ENCODE results near the gene METRN.
"Not testable (repeated sequence)": the region's sequence is repeated elsewhere in the genome, so short reads cannot be mapped to it uniquely, and the experiment has no call there.

The METRN gene

GRCh38 chr16:678209-678857 is 36.6 kb upstream of the METRN start:
- ATAC-seq: no peak

- ATAC-seq: peak; percentile 5 to 6
Observed at GRCh38 chr16:678858-679813, 35.8 kb upstream of the METRN start.

DNA sequence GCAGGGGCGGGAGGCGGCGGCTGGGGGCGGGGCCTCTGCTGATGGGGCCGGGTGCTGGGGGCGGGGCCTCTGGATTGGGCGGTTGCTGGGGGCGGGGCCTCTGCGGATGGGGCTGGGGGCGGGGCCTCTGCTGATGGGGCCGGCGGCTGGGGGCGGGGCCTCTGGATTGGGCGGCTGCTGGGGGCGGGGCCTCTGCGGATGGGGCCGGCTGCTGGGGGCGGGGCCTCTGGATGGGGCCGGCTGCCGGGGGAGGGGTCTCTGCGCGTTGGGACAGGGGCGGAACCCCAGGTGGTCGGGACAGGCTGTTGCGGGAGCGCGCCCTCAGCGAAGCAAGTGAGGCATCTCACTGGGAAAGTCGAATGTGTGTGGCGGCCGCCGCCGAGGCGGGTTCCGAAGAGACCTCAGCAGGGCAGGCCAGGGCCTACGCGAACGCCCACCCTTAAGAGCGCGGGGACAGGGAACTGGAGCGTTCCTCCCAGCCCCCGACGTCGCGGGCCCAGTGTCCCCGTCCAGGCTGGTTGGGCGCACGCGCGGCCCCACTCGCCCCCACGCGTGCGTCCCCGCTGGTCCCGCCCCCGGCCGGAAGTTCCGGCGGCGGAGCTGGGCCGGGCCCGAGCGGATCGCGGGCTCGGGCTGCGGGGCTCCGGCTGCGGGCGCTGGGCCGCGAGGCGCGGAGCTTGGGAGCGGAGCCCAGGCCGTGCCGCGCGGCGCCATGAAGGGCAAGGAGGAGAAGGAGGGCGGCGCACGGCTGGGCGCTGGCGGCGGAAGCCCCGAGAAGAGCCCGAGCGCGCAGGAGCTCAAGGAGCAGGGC is 34.9 kb upstream of the METRN start, which contains the start of gene STUB1:
Gene STUB1 (plus strand): TSS at position 597 of the 811 bp plus-strand sequence. CDS start 116 bp downstream, at position 713.
- ATAC-seq: peak; percentile 47 to 49

DNA sequence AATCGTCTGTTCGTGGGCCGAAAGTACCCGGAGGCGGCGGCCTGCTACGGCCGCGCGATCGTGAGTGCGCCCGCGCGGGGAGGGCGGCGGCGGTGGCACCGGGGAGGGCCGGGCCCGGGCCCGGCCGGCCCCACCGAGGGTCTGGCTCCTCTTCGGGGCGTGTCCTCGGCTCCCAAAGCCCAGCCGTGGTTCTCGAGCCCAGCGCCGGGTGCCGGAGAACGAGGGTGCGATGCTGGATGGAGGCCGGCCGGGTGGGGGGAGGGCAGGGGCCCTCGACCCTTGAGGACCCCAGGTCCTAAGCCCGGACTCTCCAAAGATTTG is 34.3 kb upstream of the METRN start:
- ATAC-seq: no peak

DNA sequence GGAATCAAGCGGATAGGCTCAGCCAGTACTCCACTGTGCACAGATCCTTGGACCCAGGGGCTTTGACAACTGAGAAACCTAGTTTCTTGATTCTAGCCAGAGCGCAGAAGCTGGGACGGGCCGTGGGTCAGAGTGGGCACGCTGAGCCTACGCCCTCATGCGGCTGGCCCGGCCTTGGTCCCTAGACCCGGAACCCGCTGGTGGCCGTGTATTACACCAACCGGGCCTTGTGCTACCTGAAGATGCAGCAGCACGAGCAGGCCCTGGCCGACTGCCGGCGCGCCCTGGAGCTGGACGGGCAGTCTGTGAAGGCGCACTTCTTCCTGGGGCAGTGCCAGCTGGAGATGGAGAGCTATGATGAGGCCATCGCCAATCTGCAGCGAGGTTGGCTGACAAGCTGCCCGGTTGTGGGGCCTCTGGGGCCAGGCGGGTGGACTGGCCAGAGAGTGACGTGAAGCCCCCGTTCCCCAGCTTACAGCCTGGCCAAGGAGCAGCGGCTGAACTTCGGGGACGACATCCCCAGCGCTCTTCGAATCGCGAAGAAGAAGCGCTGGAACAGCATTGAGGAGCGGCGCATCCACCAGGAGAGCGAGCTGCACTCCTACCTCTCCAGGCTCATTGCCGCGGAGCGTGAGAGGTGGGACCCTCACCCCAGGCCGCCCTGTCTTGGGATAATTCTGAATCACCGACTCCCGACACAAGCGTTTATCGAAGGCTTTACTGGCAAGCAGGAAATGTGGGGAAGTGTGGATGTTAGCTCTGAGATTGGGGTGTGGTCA is 33.8 kb upstream of the METRN start:
- no peak for ATAC-seq

DNA sequence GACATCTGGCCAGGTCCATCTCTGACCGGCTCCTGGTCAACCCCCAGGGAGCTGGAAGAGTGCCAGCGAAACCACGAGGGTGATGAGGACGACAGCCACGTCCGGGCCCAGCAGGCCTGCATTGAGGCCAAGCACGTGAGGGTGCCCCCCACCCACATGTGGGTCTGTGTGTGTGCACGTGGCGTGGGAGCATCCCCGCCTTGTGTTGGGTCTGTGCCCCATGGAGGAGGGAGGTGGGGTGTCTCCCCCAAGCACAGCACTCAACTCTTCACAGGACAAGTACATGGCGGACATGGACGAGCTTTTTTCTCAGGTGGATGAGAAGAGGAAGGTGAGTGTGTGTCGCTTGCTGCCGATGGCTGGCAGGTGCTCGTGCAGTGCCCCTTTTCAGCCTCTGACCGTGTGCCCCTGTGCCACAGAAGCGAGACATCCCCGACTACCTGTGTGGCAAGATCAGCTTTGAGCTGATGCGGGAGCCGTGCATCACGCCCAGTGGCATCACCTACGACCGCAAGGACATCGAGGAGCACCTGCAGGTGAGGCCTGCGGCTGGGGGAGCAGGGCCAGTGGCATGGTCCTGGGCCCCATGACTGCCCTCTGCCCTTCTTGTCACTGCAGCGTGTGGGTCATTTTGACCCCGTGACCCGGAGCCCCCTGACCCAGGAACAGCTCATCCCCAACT is 33.0 kb upstream of the METRN start:
- no peak for ATAC-seq

DNA sequence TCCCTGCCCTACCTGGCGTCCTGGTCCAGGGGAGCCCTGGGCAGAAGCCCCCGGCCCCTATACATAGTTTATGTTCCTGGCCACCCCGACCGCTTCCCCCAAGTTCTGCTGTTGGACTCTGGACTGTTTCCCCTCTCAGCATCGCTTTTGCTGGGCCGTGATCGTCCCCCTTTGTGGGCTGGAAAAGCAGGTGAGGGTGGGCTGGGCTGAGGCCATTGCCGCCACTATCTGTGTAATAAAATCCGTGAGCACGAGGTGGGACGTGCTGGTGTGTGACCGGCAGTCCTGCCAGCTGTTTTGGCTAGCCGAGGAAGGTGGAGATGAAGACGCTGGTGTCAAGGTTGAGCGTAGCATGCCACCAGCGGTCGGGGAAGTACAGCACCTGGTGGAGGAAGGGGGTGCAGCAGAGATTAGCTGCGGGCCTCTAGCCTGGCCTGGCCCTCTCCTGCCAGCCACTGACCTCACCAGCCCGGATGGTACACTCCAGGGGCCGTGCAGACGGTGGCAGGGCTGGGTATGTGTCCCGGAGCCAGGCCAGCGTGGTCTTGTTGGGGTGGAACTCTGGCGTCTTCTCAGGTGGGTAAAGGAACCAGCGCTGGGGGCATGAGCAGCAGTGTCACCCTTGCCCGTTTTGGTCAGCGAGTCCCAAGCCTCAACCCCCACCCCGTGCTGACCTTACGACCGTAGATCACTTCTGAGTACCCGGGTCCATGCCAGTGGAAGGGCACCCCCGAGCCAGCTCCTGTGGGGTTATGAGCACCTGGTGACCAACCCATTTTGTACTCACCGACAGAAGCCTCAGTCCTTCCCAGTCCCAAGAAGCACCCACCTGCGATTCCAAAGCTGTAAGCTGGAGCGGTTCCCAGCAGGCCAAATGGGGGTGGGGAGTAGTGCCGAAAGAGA is 32.2 kb upstream of the METRN start:
- no peak for ATAC-seq

DNA sequence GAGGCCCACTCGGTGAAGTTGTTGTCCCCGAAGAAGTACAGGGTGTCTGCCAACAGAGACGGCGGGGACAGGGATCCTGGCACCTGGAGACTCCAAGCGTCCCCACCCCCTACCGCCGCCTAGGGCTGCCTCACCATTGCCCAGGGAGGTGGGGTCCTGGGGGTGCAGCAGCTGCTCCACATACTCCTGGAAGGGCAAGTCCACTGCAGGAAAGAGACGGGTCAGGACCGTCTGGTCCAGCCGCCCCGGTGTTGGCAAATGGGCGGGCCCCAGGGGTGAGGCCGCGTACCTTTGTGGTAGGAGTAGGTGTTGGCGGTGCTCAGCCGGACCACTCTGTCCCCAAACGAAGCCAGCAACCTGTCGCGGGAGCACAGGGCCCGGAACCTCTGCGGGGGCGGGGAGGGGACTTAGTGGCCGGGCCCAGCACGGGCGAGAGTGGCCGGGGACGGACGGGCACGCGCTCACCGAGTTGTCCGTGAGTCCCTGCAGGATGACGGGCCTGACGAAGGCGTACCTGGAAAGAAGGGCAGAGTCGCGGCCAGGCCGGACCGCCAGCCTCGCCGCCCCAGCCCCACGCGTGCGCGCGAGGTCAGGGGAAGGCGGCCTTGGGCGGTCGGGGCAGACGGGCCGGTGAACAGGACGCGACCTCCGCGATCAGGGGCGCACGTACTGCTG is 31.4 kb upstream of the METRN start:
- no peak for ATAC-seq

- peak; percentile 83 to 87 for ATAC-seq
Observed at GRCh38 chr16:684071-684794, 30.7 kb upstream of the METRN start, which contains the start of gene JMJD8. TSS of gene JMJD8 (minus strand) at chr16:684334. CDS start at chr16:684319, 15 bp downstream.

DNA sequence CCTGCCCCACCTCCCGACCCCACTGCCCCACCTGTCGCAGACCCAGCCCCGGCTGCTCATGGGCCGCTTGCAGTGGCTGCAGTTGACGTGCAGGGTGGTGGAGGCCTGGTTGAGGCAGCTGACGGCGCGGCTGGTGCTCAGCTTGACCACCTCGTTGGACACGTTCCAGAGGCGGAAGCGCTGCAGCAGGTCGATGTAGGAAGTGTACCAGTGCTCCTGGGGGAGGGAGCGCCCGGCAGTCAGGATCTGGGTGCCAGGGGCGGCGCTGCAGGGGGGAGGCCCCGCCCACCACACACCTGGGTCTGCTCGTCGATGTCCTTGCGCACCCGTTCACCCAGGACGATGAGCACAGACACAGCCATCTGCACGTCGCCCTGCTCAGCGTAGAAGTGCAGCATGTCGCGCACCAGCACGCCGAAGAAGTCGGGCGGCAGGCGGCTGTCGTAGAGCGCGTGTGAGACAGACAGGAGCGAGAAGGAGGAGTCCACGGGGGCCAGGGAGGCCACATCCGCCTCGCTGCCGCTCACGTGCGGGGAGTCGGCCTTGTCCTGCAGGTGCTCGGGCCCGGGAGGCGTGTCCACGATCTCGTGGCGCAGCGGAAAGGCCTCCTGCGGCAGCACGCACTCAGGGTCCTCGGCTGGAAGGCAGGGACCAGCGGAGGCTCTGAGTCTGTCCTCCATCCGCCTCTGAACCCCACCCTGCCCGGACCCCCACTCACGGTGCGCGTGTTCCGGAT is 29.8 kb upstream of the METRN start:
- ATAC-seq: no peak

- no peak for ATAC-seq
Observed at GRCh38 chr16:685967-686366, 29.0 kb upstream of the METRN start.

DNA sequence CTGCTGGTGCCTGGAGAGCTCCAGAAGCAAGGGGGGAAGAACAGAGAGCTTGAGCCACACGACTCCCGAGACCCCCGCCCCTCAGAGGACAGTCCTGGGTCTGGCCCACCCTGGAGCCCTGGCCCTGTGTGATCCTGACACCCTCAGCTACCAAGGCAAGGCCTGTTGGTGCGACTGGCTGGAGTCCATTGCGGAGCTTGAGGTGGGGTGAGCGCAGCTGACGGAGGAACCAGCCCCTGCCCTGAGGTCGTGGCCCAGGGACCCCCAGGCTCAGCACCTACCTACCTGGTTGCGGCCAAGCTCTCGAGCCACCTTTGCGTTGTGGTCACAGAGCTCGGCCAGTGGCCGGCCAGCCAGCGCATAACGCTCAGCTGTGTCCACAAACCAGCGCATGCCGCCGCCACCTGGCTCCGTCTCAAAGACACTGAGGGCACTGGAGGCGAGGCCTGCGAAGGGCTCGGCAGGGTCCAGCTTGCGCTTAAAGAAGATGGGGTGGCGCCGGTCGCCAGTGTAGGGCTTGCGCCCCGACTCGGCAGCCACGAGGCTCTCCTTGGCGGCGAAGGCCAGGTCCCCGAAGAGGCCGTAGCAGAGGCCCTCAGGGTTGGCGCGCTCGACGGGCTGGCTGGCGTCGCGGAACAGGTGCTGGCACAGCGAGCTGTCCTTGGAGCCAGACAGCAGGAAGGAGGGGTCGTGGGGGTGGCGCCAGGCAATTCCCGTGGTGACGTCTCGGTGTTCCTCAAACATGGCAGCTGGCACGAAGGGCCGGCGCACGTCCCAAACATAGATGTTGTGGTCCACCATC is 28.3 kb upstream of the METRN start:
- ATAC-seq: no peak

GRCh38 chr16:687499-687898 is 27.4 kb upstream of the METRN start:
- no peak for ATAC-seq

DNA sequence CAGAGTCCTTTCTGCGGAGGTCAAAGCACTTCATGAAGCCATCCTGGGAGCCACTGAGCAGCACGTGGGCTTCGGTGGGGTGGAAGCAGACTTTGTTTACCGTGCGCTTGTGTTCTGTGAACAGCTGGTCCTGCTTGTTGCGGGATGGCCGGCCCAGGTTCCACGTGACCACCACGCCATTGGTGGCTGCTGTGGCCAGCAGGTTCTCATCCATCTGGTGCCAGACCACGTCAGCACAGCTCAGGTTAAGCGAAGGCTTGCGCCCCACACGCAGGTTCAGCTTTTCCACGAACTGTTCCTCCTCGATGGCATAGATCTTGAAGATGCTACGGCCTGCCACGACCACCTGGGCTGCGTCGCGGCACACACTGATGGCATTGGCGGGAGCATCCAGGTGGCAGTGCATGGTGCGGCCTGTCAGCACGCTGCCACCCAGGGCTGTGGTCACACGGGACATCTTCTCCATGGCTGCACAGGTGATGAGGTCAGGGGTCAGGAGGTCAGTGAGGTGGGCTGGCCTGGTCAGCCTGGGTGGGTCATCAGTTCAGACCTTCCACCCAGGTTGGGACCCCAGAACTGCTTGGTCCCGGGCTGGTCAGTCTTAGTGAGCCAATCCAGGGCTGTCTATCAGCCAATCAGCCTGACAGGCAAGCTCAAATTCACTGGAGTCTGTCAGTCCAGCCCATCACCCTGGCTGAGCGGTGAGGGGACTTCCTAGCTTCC is 25.6 kb upstream of the METRN start:
- ATAC-seq: no peak

GRCh38 chr16:691242-691641 is 23.7 kb upstream of the METRN start:
- not testable (repeated sequence) for ATAC-seq

DNA sequence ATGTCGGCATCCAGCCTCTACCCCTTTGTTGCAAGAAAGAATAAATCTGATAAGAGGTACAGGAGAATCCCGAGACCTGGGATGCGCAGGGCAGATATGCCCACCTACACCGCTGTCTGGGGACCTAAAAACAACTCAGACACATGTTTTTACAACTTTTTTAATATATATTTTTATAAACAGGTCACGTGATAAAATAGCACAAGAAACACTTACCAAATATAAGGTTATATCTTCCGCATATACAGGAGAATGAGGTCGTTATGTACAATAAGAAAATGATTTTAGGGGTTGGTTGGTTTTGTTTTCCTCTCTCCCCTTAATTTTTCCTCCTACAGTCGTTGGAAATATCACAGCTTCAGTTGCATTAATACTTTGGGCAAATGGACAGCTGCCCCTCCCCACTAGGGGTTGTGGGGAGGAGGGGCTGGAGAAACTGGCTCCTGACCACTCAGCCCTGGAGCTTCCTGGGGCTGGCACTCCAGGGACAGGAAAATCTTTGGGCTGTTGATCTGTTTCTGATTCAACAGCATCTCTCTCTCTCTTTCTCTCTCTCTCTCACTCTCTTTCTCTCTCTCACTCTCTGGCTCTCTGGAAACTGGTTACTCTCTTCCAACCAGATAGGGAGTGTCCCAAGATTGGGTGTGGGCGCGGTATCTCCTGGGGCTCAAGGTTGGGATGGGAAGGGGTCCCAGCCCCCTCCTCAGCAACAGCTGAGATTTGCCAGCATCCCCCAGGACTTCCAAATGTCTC is 22.4 kb upstream of the METRN start:
- ATAC-seq: no peak

Data from activated CD4-positive, CD25-positive, alpha-beta regulatory T cell treated with anti-CD3 and anti-CD28 coated beads, Interleukin-2, amount 50 U/mL, for 24 hours (primary cell).